ENCODE data around the gene ZNF580.
A peak's percentile ranks its signal among the peaks of the same experiment; 100 is the strongest.

Gene ZNF580

DNA sequence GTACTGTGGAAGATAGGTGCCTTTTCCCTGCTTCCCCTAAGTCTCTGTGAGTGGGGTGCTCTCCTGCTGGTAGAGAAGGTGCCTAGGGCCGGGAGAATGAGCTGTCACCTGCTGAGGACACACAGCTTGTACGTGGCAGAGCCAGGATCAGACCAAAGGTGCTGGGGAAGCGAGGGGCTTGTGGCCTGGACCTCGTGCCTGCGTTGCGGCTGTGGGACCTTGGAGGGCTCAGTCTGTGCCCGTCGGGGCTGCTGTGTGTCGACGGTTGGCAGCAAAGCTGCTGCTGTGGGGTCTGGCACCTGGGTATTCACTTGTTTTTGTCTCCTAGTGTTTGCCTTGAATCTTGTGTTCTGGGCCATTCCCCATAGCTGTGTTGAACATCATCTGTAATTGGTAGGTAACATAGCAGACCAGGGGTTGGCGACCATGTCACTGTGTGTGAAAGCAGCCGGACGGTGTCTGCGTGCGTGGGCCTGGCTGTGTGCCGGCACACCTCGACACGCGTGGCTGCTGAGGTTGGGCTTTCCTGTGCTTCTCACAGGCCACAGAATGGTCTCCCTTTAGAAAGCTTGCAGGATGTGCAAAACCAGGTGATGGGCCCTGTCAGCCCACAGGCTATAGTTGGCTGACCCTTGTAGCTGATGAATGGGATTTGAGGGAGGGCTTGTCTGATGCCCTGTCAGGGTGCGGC, 23.2 kb downstream of the ZNF580 start:
- no peak for DNase-seq (ENCODE audit: low read depth)

DNA sequence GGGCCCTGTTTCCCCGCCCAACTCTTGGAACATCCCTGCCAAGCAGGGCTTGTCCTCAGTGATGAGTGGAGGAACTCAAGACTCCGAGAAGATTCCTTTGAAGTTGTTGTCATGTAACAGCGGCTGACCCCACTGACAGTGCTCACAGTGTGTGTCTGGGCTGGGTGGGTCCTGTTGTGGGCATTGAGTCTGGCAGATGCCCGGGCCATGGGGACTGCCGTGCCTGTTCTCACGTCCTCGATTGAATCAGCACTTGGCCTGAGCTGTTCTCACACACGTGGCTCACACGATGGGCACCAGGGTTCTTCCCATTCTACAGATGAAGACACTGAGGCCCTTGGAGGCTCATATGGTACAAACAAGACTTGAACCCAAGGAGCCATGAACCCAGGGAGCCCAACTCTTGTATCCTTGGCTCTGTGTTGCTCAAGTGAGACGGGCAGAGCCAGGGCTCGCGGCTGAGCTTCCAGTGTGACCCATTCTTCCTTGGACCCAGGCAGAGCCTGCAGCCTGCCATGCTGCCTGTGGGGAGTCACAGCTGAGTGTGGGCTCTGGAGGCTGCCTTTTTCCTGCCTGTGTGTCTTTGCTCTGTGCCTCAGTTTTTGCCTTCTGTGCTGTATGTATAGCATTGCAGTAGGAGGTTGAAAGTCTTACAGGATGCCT, 25.7 kb downstream of the ZNF580 start:
- DNase-seq (ENCODE audit: low read depth): no peak

DNA sequence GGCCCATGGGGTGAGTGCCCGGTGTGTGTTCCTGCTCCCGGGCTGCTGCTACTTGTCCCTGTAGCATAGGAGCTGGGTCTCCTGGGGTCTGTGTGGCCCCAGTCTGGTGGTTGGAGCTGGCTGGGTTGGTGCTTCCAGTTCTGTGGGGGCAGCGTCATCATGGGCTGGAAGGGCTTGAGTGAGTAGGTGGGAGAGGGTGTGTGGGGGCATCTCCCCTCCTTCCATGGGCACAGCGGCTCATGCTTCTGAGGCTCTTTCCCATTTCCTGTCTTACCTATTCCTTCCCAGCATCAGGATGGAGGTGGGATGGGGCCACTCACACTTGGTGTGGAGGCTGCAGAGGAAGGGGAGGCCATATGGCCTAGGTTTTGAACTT, 26.2 kb downstream of the ZNF580 start:
- no peak for DNase-seq (ENCODE audit: low read depth)

DNA sequence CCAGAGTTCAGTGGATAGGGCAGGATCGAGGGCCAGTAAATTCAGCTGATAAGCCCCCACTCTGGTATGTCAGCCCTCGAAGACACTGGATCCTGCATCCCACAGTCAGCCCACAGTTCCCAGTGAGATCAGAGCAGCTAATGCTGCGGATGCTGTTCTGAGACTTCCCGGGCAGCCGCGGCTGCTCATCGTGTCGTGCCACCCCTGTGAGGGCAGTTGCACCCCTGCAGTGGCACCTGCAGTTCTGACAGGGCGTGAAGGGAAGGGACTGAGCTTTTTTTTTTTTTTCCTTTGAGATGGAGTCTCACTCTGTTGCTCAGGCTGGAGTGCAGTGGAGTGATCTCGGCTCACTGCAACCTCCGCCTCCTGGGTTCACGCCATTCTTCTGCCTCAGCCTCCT, 26.7 kb downstream of the ZNF580 start:
- no peak for DNase-seq (ENCODE audit: low read depth)

DNA sequence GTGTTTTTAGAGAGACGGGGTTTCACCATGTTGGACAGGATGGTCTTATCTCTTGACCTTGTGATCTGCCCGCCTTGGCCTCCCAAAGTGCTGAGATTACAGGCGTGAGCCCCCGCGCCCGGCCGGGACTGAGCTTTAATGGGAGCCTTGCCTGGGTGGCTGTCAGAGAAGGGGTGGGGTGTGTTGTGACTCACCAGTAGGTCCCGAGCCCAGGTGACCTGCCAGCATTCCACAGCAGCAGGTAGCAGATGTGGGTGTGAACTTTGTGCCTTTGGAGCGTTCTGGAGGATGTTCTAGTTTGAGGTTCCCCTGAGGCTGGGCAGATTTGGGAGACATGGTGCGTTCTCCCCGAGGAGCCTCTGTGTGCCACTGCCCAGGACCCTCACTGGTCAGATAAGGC, 27.2 kb downstream of the ZNF580 start:
- no peak for DNase-seq (ENCODE audit: low read depth)

DNA sequence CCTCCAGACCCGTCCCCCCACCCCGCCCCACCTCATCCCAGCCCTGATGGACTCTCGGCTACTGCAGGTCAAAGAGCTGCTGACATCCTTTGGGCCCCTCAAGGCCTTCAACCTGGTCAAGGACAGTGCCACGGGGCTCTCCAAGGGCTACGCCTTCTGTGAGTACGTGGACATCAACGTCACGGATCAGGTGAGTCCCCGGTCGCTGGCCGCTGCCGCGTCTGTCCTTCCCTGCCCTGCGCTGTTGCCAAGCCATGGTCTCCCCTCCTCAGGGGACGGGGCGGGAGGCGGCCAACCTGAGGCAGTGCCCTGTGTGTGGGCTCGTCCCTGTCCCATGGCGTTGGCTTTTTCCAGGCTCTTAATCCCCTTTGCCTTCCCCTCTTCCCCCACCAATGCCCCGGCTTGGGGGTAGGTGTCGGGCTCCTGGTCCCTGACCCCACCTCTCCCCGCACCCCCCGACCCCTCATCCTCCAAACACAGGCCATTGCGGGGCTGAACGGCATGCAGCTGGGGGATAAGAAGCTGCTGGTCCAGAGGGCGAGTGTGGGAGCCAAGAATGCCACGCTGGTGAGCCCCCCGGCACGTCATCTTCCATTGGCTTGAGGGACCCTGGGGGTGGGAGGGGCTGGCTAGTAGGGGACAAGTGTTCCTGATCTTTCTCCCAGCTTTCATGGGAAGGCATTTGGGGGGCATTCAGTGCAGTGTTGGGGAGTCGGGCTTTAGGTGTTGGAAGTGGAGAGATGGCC, 28.0 kb downstream of the ZNF580 start:
- DNase-seq (ENCODE audit: low read depth): no peak

DNA sequence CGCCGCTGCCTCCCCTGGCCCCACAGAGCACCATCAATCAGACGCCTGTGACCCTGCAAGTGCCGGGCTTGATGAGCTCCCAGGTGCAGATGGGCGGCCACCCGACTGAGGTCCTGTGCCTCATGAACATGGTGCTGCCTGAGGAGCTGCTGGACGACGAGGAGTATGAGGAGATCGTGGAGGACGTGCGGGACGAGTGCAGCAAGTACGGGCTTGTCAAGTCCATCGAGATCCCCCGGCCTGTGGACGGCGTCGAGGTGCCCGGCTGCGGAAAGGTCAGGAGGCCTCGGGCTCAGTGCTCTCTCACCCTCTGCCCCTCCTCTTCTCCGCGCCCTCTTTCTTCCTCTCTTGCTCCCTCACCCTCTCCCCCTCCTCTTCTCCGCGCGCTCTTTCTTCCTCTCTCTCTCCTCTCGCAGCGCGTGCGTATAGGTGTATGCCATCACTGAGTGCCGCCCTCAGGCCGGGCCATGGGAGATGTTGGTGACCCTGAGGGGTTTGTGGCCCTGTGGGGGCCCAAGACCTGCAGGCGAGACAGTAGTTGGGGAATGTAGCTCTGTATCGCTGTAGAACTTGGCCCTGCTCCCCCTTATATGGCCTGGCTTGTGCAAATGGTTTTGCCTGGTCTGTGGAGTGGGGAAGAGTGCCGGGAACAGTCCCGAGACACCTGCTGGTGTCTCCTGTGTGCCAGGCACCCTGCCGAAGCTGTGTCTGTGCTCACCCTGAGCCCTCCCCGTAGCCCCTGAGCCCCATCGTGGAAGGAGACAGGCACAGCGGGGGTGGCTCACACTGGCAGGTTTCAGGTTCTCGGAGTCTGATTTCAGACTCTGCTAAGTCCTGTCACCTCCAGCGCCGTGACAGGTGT, 28.8 kb downstream of the ZNF580 start:
- no peak for DNase-seq (ENCODE audit: low read depth)

DNA sequence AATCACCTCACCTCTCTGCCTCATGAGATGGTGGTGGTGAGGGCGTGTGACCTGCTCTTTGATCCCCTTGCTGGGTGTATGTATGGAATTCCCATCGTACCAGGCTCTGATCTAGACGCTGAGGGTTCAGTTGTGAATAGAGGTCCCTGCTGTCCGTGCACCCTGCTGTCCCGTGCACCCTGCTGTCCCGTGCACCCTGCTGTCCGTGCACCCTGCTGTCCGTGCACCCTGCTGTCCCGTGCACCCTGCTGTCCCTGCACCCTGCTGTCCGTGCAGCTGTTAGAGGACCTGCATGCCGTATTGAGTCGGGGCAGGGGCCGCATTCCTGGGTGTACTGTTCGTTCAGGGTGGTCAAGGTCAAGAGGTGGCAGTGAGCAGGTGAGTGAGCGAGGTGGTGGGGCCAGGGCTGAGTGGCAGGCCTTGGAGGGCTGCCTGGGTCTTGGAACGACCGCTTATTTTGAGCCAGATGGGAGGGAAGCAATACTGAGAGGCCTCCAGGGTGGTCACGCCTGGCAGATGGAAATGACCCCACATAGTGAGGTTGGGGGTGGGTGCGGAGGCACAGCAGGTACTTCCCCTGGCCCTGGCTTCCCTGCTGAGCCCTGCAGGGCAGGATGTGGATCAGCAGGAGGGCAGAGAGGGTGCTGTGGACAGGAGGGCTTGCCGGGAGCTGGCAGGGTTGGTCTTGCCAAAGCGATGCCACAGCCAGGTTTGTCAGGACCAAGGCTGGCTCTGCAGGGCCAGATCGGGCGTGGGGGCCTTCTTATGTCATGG, 29.7 kb downstream of the ZNF580 start:
- DNase-seq (ENCODE audit: low read depth): no peak

DNA sequence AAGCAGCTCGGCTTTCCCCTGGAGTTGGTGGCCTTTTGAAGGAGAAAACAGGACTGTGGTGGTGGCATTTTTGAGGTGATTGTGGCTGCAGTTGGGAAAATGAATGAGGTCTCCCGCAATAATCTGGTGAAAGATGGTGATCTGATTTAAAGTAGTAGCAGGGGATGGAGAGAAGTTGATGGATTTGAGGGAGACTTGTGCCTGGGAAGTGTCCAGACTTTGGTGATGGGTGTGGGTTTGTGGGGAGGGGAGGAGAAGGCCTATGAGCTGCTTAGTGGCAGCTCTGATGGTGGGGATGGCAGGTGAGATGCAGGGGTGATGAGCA, 30.2 kb downstream of the ZNF580 start:
- no peak for DNase-seq (ENCODE audit: low read depth)

DNA sequence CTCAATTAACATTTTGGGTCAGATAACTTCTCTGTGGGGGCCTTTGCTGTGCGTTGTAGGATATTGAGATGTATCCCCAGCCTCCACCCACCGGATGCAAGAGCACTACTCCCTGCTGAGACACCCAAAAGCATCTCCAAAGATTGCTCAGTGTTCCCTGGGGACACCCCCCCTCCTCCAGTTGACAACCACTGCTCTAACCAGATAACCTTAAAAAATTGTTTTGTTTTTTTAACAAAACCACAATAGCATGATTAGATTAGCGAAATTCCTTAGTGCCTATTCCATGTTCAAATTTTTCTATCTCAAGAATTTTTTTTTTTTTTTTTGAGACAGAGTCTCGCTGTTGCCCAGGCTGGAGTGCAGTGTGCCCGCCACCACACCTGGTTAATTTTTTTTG, 31.6 kb downstream of the ZNF580 start:
- DNase-seq (ENCODE audit: low read depth): no peak

DNA sequence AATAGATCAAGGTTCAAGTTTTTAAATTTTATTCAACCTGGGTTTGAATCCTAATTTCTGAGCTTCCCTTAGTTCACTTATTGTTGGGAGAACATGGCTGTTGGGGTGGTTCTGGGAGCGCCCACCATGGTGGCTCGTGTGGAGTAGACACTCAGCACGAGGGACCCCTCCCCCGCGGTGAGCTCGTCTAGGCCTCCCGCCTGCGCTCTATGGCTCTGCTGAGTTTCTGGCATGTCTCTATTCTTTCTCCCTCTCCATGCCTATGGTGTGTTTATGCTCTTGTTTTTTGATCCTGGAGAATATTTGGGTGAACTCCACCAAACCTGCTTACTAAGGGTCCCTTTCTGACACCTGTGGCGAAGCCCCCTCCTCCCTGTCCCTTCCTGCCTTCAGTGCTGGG, 32.7 kb downstream of the ZNF580 start:
- DNase-seq (ENCODE audit: low read depth): no peak

DNA sequence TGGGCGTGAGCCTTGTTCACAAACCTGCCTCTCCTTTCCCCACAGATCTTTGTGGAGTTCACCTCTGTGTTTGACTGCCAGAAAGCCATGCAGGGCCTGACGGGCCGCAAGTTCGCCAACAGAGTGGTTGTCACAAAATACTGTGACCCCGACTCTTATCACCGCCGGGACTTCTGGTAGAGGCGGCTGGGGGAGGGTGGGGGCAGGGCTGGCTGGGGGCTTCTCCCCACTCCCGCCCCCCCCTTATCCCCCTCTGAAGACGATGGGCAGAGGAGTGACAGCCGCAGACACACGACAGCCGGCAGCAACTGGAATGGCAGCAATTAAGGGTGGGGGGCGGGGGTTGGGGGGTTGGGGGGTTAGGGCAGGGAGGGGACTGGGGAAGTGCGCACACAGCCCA, 33.1 kb downstream of the ZNF580 start:
- no peak for DNase-seq (ENCODE audit: low read depth)

DNA sequence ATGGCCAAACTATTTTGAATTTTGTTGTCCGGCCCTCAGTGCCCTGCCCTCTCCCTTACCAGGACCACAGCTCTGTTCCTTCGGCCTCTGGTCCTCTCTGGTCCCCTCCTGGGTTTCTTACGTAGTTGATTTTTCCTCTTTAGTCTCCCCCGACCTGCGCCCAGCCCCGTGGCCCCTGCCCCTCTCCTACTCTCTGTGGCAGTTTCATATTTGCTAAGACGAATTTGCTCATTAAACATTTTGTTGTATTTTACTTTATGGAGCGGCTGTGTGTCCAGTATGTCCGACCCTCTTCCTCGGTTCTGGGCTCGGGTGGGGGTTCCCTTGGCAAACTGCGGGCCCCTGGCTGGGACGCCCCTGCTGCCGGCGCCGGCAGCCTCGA, 33.6 kb downstream of the ZNF580 start:
- DNase-seq (ENCODE audit: low read depth): no peak

DNA sequence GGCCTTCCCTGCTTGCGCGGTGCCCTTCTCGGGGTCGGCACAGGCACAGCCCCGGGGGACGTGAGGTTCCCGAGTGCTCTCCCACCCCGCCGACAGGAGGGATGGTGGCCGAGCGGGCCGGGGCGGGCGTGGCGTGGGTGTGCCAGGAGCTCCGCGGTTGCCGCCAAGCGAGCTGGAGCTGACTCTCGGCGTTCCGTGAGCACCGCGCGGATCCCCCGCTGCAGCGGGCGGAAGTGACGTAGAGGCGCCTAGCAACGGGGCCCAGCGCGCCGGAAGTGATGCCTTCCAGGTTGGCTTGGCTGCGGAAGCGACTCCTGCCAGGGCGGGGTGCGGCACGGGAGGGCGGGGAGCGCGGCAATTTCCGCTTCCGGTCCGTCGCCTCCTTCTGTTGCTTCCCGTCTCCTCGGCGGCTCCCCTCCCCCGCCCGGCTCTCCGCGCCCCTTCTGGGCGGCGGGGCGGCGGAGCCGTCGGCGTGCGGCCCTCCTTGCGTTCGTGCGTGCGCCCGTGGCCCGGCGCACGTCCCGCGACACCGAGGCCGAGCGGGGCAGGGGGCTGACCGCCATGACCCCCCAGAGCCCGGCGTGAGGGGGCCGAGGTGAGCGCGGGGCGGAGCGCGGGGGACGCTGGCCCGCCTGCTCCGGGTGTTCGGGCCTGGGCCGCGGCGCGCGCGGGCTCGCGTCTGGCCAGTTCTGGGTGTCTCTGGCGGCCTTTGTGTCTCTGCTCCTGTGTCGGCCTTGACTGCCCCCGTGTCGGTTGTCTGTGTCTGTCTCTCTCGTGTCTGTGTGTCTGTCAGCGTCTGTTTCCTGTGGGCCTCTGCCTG, 34.2 kb downstream of the ZNF580 start, which contains the start of gene EPN1:
EPN1 (plus strand) TSS at position 386 of the 820 bp plus-strand sequence. CDS start 3,402 bp downstream, outside the sequence.
- peak; percentile 95 for DNase-seq (ENCODE audit: low read depth)

DNA sequence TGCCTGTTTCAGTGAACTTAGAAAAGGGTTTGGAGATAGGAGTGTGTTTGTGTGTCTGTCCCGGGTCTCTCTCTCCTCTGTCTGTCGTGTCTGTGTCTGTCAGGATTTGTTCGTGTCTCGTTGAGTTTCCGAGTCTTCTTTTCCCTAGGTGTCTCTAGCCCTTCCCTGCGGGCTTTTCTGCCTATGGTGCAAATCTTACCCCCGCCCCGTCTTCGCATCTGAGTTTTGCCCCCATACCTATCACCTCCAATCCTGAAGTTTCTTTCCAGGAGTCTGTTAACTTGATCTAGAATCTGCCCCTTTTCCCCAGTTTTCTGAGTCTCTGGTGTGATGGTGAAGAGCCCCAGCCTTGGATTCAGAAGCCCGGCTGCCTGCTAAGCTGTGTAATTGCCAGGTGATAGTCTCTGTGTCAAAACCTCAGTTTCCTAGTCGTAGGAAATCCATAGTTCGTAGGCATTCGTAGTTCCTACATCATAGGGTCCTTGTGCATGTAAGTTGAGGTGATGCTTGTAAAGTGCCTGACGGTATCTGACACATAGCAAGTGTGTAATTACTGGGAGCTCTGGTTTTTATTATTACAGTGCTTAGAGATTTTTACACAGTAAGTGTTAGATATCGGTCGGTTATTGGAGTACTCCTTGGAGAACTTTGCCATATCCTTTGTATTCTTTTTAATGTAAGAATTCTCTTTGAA, 35.0 kb downstream of the ZNF580 start:
- DNase-seq (ENCODE audit: low read depth): no peak

DNA sequence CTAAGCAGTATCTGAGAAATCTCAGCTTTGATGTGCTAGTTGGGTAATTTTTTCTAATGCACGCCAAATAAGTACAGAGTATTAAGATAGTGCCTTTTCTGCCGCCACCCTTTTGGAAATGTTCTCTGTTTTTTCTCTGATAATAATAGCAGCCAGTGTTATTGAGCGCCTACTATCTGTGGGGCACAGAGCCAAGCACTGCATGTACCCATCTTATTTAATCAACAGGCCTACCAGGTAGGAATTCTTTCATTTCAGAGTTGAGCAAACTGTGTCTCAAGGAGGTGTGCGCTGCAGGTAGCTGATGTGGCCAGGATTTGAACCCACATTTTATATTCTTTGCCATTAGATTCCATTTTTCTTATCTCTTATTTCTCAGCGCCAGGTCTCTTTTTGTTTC, 35.6 kb downstream of the ZNF580 start:
- no peak for DNase-seq (ENCODE audit: low read depth)

DNA sequence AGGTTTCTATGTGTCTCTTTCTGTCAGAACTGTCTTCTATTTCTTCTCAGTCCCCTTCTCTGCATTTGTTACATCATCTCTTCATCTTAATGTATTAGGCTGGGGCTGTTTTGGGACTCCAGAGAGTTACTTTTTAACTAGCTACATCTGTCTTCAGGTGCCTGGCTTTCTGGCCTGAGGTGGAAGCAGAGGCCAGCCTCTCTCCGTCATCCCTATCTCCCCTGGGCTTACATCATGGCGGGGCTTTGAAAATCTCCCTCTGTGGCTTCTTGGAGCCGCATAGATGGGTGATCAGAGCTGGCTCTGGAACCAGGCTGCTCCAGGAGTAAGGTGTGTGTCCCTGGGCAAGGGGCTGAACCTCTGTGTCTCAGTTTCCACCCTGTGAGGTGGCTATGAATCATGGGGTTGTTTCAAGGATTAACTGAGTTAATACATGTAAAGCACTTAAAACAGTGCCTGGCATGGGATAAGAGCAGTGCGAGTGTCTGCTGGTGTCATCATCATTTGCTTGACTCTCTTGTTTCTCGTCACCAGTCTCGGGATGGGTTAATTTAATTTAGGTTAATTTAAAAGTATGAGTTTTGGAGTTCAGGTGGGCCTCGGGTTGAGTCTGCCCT, 36.2 kb downstream of the ZNF580 start:
- no peak for DNase-seq (ENCODE audit: low read depth)

DNA sequence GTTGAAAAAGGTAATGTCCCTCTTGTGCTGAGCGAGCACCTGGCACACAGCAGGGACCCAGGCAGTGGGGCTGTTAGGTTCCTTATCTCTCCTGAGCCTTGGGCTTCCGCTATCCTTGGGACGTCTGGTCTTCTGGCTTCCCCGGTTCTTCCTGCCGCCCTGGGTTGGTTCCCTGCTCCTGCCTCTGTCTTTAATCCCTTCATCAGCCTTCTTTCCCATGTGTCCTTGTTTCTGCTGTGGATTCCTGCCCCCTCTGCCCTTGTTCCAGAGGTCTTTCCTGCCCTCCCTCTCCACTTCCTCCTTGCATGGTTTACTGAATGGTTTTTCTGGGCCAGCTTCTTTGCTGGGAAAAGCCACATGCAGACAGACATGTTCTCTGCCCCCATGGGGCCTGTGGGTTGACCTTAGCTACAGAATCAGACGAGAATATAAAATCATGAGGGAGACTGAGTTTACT, 36.8 kb downstream of the ZNF580 start:
- DNase-seq (ENCODE audit: low read depth): no peak

DNA sequence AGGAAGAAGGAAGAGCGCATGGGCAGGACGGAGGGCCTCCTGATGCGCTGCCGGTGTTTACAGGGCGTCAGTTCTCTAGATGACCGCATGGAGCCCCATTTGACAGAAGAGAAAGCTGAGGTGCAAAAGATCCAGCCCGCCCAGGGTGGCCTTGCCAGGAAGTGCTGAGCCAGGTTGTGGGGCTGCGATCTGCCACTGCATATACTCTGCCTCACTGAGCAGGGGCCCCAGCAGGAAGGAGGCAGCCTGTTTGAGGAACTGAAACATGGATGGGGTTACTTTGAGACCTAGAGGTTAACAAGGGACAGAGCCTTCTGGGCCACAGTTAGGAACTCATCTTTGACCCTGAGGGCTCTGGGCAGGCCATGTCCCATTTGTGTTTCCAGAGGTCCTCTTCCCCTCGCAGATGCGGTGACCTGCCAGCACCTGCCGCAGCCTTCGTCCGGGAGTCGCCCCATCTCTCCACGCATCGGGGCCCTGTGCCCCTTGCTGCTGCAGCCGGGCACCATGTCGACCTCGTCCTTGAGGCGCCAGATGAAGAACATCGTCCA, 37.4 kb downstream of the ZNF580 start:
- no peak for DNase-seq (ENCODE audit: low read depth)

All from activated T-cell treated with anti-CD3 and anti-CD28 coated beads for 1 hour (primary cell).